ENCODE results near the gene SLC25A36. TPM values are rescaled to one million over a fixed set of nuclear protein-coding genes. Genes with fewer than 3 reads are reported as not detected.
"Not testable (repeated sequence)": the region's sequence is repeated elsewhere in the genome, so short reads cannot be mapped to it uniquely, and the experiment has no call there.

SLC25A36 gene
- polyA plus RNA-seq, 4 donors: 157 to 197 (median 169) TPM

DNA sequence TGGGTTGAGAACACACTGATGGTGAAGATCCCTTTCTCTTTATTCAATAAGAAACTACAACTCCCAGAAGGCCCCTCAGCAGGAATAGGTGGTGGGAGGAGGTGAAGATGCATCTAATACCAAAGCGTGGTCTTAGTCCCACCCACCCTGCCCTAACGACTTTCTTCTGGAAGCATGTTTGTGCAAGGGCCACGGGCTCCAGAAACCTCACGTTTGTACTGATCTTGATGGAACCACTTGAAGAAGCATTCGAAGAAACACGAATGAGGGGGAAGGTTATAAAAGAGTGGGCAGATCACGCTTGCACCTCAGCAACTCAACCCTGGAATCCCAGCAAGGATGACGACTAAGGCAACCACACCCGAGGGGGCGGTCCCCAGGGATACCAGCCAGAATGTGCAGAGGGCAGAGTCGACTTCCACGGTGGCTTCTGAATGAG is 10.6 kb upstream of the SLC25A36 start:
- DNase-seq (ENCODE audit: low read depth in 4 of 4, low spot score in 2 of 4): no peak

DNA sequence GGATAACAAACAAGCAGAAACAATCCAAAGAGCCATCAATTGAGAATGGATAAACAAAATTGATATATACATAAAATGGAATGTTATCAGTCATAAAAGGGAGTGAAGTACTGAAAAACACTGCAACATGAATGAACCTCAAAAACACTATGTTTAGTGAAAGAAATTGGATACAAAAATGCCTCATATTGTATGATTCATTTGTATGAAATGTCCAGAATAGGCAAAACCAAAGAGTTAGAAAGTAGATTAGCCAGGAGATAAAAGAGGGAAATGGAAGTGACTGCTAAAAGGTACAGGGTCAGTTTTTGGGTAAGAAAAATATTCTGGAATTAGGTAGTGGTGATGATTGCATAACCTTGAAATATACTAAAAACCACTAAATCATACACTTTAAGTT is 9.8 kb upstream of the SLC25A36 start:
- no peak for DNase-seq (ENCODE audit: low read depth in 4 of 4, low spot score in 2 of 4)

DNA sequence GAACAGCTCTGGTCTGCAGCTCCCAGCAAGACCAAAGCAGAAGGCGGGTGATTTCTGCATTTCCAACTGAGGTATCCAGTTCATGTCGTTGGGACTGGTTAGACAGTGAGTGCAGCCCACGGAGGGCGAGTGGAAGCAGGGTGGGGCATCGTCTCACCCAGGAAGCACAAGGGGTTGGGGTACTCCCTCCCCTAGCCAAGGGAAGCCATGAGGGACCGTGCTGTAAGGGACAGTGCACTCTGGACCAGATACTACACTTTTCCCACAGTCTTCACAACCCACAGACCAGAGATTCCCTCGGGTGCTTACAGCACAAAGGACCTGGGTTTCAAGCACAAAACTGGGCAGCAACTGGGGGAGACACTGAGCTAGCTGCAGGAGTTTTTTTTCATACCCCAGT is 8.5 kb upstream of the SLC25A36 start:
- DNase-seq (ENCODE audit: low read depth in 4 of 4, low spot score in 2 of 4): no peak

DNA sequence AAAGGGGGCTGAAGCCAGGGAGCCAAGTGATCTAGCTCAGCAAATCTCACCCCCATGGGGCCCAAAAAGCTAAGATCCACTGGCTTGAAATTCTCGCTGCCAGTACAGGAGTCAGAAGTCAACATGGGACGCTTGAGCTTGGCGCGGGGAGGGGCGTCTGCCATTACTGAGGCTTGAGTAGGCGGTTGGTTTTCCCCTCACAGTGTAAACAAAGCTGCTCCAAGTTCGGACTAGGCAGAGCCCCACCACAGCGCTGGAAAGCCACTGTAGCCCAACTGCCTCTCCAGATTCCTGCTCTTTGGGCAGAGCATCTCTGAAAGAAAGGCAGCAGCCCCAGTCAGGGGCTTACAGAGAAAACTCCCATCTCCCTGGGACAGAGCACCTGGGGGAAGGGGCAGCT is 8.1 kb upstream of the SLC25A36 start:
- DNase-seq (ENCODE audit: low read depth in 4 of 4, low spot score in 2 of 4): no peak

DNA sequence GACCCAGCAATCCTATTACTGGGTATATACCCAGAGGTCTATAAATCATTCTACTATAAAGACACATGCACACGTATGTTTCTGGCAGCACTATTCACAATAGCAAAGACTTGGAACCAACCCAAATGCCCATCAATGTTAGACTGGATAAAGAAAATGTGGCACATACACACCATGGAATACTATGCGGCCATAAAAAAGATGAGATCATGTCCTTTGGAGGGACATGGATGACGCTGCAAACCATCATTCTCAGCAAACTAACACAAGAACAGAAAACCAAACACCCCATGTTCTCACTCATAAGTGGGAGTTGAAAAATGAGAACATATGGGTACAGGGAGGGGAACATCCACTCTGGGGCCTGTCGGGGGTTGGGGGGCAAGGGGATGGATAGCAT is 2.3 kb upstream of the SLC25A36 start:
- DNase-seq (ENCODE audit: low read depth in 4 of 4, low spot score in 2 of 4): not testable (repeated sequence)

DNA sequence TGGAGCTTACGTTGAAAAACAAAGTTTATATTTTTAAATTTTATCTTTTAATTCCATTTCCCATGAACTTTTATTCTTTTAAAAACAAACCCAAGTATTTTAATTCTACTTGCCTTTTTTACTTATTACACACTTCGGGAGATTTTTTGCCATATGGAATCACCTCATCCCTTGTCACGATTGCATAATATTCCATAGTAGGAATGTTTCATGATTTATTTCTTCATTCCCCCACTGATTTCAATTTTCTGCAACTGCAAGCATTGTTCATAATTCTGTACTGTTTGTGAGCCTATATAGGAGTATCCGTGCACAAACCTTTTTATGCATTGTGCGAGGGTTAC is 574 bp upstream of the SLC25A36 start:
- DNase-seq (ENCODE audit: low read depth in 4 of 4, low spot score in 2 of 4): no peak

DNA sequence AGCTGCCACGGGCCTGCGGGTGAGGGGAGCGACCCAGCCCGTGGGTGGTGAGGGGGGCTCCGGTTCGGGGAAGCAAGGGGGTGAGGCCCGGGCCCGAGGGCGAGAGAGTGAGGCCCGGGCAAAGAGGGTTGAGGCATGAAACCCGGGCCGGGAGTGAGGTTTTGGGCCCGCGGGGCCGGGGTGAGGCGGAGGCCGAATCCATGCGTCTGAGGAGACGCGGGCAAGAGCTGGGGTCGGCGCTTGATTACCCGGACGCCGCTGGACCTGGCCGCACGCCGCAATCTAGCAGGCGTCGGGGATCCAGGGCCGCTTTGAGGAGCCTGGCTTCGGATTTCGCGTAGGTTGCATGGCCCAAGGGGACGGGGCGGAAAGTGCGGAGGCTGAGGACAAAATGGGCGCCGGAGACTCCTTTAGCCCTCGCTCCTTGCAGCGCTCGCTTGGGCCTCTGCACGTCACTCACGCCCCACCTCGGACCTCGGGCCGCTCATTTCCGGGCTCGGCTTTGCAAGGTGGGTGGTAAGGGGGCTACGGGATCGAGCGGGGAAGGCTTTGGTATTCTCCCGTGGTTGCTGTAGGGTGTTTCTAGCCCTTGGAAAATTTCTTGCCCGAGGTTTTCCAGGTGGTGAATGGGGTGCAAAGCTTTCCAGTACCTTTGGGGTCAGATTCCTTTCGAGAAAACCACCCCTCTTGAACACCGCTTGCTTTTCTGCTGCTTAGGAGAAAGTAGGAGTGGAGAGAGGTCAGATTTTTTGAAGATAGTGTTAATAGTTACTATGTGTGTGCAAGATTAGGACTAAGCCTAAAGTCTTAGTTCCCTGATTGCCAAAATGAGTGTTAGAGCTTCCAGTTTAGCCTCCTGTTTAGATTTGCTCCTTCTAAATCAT is 827 bp downstream of the SLC25A36 start:
- DNase-seq (ENCODE audit: low read depth in 4 of 4, low spot score in 2 of 4): peak; percentile 62 to 74 (median 68)

DNA sequence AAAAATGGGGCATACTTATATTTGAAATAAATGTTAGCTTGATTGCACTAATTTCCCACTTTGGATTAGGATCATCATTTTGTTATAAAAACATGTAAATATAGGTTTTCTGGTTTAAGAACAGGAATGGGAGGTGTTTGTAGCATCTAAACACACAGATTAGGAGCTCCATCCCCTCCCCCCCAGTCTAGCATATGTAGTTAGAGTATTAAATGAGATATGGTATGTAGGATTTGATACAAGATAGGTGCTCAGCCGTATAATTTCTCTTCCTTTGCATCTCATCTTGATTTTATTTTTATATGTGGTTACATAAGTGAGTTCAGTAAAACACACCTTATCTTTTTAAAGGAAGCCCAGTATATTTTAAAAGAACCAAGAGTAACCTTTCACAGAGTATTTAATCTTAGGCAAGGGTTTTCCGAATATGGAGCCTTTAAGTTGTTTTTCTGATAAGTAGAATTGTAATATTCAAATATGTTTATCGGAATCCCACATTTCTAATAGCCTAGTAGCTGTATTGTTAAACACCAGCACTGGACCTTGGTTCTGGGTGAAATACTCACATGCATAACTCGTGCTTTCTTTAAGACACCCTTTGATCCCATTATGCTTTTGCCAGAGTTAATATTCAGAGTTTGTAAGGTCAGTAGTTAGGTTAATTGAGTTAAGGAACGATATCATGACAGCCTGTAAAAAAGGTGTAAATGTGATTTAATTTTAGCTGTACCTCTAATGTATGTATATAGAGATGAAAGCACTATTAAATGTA is 2.3 kb downstream of the SLC25A36 start:
- DNase-seq (ENCODE audit: low read depth in 4 of 4, low spot score in 2 of 4): no peak

DNA sequence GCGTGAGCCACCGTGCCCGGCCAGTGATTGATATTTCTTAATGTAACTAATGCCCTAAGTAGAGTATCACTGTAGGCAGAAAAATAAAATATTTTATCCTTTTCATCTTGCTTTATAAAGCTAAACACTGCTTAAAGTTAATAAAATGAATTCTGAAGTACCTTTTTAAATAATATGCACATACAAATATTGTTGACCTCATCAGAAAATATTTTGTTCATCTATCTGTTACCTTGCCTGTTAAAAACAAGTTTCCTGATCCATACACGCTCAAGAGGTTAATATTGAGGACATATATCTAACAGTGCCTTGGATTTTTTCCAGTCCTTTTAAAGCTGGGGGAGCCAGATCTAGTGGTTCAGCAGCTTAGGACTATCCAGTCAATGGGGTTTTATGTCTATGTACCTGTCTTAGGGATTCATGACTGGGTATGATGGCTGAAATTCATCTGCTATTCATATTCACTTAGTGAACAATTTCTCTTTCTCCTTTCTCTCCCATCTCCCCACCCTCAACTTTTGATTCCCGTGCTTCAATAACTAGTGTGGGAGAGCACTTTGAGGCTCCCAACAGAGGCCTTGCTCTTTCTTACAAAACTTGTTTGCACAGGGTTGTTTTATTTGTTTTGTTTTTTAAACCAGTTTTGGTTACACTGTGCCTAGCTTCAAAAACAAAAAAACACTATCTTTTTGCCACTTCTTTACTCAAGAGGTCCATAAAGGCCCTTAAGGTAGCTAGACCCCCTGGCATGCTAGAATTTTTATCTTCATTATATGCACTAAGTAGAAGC is 7.0 kb downstream of the SLC25A36 start:
- no peak for DNase-seq (ENCODE audit: low read depth in 4 of 4, low spot score in 2 of 4)

DNA sequence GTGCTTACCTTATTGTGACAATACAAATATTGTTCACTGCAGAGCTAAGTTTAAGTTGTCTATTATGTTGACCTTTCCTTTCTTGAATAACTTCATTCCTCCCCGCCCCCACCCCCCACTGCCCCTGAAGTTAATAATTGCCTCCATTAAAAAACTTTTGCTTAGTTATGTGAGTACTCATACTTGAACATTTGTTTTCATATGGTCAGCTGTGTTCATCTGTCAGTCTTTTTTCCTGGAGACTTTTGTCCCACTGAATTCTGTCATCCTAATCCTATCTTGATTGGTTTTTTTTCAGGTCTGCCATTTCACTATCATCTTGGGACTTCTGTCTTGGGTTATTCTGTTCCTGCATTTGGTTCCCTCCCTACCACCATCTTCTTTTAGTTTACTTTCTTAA is 8.5 kb downstream of the SLC25A36 start:
- DNase-seq (ENCODE audit: low read depth in 4 of 4, low spot score in 2 of 4): no peak

DNA sequence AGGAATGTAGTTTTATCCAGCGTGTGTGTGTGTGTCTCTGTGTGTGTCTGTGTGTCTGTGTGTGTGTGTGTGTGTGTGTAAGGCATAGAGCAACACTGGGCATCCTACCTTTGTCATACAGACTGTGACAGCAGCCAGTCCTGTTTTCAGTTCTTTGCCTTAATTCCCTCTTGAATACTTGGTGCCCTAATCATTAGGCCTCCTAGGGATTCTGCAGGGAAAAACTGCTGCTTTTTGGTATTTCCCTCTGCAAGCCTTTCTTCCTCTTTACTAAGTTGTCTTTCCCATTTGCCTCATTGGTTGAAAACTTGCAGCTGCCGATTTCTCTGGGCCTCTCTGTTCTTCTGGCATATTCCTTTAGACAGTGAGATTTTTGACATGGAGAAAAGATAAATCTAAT is 9.2 kb downstream of the SLC25A36 start:
- DNase-seq (ENCODE audit: low read depth in 4 of 4, low spot score in 2 of 4): no peak

DNA sequence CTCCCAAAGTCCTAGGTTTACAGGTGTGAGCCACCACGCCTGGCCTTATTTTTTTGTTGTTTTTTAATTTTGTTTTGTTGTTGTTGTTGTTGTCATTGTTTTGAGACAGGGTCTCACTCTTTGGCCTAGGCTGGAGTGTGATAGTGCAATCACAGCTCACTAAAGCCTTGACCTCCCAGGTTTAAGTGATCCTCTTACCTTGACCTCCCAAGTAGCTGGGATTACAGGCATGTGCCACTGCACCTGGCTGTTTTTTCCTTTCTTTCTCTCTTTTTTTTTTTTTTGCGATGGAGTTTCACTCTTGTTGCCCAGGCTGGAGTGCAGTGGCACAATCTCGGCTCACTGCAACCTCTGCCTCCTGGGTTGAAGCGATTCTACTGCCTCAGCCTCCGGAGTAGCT is 10.1 kb downstream of the SLC25A36 start:
- DNase-seq (ENCODE audit: low read depth in 4 of 4, low spot score in 2 of 4): not testable (repeated sequence)

DNA sequence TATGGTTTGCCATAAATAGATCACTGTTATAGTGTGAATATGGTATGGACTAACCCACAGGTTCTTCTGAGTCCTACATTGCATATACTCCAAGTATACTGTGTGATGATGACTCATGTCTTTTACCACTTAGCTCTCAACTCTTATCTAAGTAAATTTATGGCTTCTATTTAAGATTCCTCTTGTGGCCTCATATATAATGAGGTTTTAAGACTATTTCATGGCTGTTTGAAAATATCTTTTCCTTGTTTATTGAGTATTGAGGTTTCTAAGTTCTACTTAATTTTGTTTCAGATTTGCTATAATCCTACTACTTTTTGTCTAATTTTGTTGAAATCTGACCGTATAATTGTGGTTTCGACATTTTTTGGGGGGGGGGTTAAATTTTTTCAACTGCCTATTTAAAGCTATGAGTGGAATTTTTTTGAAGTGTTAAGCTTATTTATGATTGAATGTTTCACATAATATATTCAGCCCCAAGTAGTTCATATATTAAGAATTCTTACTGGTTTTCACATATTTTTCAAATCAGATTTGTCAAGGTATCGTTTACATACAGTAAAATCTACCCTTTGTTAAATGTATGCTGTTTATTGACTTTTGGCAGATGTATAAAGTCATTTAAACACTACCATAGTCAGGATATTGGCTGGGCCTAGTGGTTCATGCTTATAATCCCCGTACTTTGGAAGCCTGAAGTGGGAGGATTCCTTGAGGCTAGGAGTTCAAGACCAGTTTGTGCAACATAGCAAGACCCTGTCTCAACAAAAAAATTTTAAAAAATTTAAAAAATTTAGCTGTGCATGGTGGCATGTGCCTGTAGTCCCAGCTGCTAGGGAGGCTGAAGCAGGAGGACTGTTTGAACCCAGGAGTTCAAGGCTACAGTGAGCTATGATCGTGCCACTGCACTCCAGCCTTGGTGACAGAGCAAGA is 11.7 kb downstream of the SLC25A36 start:
- DNase-seq (ENCODE audit: low read depth in 4 of 4, low spot score in 2 of 4): no peak

DNA sequence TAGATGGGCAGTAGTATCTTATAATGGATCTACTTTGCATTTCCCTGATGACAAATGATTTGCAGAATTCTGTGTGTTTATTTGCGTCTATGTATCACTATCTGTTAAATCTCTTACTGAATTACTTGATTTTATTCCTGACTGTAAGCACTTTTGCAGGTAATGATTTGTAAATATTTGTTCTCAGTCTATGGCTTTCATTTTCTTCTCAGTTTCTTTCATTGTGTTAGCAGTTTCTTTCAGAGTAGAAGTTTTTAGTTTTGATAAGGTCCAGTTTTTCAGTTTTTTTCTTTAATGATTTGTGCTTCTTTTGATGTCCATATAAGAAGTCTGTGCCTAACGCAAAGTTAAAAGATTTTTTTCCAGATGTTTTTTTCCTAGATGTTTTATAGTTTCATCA is 12.9 kb downstream of the SLC25A36 start:
- no peak for DNase-seq (ENCODE audit: low read depth in 4 of 4, low spot score in 2 of 4)

DNA sequence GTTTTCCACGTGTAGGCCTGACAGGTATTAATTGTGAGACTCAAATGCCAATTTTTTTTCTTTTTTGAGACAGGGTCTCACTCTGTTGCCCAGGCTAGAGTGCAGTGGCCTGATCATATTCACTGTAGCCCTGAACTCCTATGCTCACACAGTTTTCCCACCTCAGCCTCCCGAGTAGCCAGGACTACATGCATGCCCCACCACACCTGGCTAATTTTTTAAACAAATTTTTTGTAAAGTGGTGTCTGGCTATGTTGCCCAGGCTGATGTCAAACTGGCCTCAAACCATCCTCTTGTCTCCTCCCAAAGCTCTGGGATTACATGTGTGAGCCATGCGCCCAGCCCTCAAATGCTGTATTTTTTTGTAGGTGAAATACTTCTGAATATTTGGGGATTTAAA is 14.0 kb downstream of the SLC25A36 start:
- no peak for DNase-seq (ENCODE audit: low read depth in 4 of 4, low spot score in 2 of 4)

DNA sequence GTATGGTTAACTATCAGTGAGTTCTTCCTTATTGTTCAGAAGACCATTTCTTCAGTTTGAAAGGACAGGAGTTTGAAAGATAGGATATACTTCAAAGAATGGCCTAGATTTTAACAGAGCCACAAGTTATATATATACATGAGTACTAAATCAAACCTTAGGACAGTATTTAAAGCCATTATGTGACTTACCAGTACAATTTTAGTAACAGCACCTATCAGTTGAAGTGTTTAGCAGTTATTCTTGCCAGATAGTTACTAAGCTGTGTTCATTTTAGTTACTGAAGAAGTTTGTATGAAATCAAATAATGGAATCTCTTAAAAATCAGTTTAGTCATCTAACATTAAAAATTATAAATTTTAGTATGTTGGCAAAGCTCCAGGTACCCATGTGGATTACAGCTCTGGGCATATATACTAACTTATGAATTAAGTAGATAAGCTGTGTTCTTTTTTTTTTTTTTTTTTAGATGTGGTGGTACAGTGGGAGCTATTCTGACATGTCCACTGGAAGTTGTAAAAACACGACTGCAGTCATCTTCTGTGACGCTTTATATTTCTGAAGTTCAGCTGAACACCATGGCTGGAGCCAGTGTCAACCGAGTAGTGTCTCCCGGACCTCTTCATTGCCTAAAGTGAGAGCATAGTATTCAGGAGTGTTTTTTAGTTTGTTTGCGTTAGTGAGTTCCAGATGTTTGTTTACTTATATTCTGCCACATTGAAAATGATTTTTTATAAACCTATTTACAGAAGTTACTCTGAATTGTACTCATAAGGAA is 14.6 kb downstream of the SLC25A36 start:
- DNase-seq (ENCODE audit: low read depth in 4 of 4, low spot score in 2 of 4): no peak

DNA sequence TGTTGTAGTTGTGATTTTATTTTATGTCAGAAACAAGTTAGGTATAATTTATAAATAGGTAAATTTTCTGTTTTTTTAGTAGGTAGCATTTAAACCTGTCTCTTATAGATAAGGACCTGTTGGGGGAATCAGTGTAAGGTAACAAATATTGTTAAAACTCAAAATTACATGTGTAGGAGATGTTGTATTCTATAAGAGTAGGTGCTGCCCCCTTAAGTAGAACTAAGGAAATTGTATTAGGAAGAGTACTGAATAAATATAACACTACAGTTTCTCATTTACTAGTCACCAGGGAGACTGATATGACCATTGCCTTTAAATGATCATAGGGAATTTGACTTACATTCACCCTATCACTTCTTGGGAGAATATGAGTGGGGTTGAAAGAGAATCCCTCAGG is 31.2 kb downstream of the SLC25A36 start:
- no peak for DNase-seq (ENCODE audit: low read depth in 4 of 4, low spot score in 2 of 4)

DNA sequence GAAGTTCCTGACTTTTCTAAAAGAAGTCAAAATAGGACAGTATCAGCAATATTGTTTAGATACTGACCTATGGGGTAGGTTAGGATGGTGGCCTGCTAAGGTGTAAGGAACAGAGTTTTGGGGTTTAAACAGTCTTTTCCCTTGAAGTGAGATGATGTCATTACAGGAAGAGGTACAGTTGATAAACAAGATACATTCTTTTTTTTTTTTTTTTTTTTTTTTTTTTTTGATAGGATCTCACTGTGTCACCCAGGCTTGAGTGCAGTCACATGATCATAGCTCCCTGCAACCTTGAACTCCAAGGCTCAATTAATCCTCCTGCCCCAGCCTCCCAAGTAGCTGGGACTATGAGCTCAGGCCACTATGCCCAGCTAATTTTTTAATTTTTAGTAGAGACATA is 33.3 kb downstream of the SLC25A36 start:
- no peak for DNase-seq (ENCODE audit: low read depth in 4 of 4, low spot score in 2 of 4)

DNA sequence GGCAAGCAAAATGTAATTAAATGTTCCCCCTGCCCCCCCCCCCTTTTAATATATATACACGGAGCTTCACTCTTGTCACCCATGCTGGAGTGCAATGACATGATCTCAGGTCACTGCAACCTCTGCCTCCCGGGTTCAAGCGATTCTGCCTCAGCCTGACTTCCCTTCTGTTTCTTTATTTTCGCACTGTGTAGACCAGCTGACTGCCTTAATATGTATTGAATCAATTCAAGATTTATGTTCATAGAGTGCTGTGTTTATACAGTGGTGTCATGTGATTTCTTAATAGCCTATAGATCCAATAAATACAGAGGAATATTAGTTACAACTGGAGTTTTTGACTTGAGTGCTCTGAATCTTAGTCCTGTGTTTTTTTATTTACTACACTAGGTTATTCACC is 39.0 kb downstream of the SLC25A36 start:
- DNase-seq (ENCODE audit: low read depth in 4 of 4, low spot score in 2 of 4): no peak

Data from left renal cortex interstitium (tissue), 4 donors.